H9 (cell line): ENCODE data around the gene DUOXA1. TPM values are rescaled to one million over a fixed set of nuclear protein-coding genes. Genes with fewer than 3 reads are reported as not detected.

Experiments
- DNase-seq: peaks from one replicate; pipeline ENCODE4 v3.0.0-alpha.2; 2017
- H2AFZ ChIP-seq: one replicate; pipeline ENCODE4 v1.6.1; 2013; ENCODE audit warnings: mild to moderate bottlenecking, low read length, control low read depth, moderate library complexity
- H2AK5ac ChIP-seq: 2 replicates; pipeline ENCODE4 v1.6.1; 2013; ENCODE audit warnings: low read length, control low read depth, mixed read lengths; ENCODE audit not compliant: insufficient read length
- H2BK120ac ChIP-seq: one replicate; pipeline ENCODE4 v1.6.1; 2013; ENCODE audit warnings: low read depth, mild to moderate bottlenecking, low read length, control low read depth, inconsistent platforms; ENCODE audit not compliant: poor library complexity, severe bottlenecking
- H2BK12ac ChIP-seq: 2 replicates; pipeline ENCODE4 v1.6.1; 2013; ENCODE audit warnings: low read length, control low read depth, mixed read lengths, low read depth; ENCODE audit not compliant: insufficient read length
- H2BK15ac ChIP-seq: 2 replicates; pipeline ENCODE4 v1.6.1; 2013; ENCODE audit warnings: low read depth, low read length, control low read depth
- H2BK20ac ChIP-seq: one replicate; pipeline ENCODE4 v1.6.1; 2013; ENCODE audit warnings: low read depth, mild to moderate bottlenecking, low read length, control low read depth, inconsistent platforms; ENCODE audit not compliant: poor library complexity, severe bottlenecking
- H2BK5ac ChIP-seq: 2 replicates; pipeline ENCODE4 v1.6.1; 2013; ENCODE audit warnings: low read length, control low read depth, mixed read lengths; ENCODE audit not compliant: insufficient read length
- H3K14ac ChIP-seq: 2 replicates; pipeline ENCODE4 v1.6.1; 2013; ENCODE audit warnings: low read length, control low read depth; ENCODE audit not compliant: insufficient read depth
- H3K18ac ChIP-seq: 2 replicates; pipeline ENCODE4 v1.6.1; 2013; ENCODE audit warnings: low read depth, mild to moderate bottlenecking, mixed read lengths, low read length, control low read depth; ENCODE audit not compliant: insufficient read length
- H3K23ac ChIP-seq: 2 replicates; pipeline ENCODE4 v1.6.1; 2013; ENCODE audit warnings: low read length, control low read depth, mixed read lengths, low read depth; ENCODE audit not compliant: insufficient read length
- H3K23me2 ChIP-seq: 2 replicates; pipeline ENCODE4 v1.6.1; 2013; ENCODE audit warnings: low read depth, mild to moderate bottlenecking, mixed read lengths, low read length, control low read depth; ENCODE audit not compliant: insufficient read length, poor library complexity, severe bottlenecking
- H3K27ac ChIP-seq: 2 replicates; pipeline ENCODE4 v1.5.1; 2013; ENCODE audit warnings: low read length, control low read depth, mixed read lengths, low read depth; ENCODE audit not compliant: insufficient read length
- H3K27me3 ChIP-seq: 2 replicates; pipeline ENCODE4 v1.6.1; 2013; ENCODE audit warnings: low read length, control low read depth, inconsistent platforms; ENCODE audit not compliant: insufficient read depth
- H3K4ac ChIP-seq: 2 replicates; pipeline ENCODE4 v1.6.1; 2013; ENCODE audit warnings: low read depth, mild to moderate bottlenecking, control low read depth, inconsistent platforms, low read length, moderate library complexity
- H3K4me1 ChIP-seq: 2 replicates; pipeline ENCODE4 v1.6.1; 2013; ENCODE audit warnings: low read length, control low read depth, inconsistent platforms; ENCODE audit not compliant: insufficient read depth
- H3K4me2 ChIP-seq: 2 replicates; pipeline ENCODE4 v1.6.1; 2013; ENCODE audit warnings: low read length, control low read depth, mixed read lengths; ENCODE audit not compliant: insufficient read length, insufficient read depth
- H3K56ac ChIP-seq: 2 replicates; pipeline ENCODE4 v1.6.1; 2013; ENCODE audit warnings: low read depth, mild to moderate bottlenecking, mixed read lengths, low read length, control low read depth; ENCODE audit not compliant: insufficient read length
- H3K79me1 ChIP-seq: 2 replicates; pipeline ENCODE4 v1.6.1; 2013; ENCODE audit warnings: low read depth, mild to moderate bottlenecking, moderate library complexity, low read length, control low read depth, inconsistent platforms; ENCODE audit not compliant: insufficient read depth, poor library complexity, severe bottlenecking
- H3K79me2 ChIP-seq: 2 replicates; pipeline ENCODE4 v1.6.1; 2013; ENCODE audit warnings: low read length, control low read depth, inconsistent platforms; ENCODE audit not compliant: insufficient read depth
- H3K9ac ChIP-seq: 2 replicates; pipeline ENCODE4 v1.6.1; 2013; ENCODE audit warnings: low read length, control low read depth, mixed read lengths; ENCODE audit not compliant: insufficient read length; ENCODE audit errors: extremely low read depth
- H3K9me3 ChIP-seq: one replicate; pipeline ENCODE4 v1.6.1; 2013; ENCODE audit warnings: low read depth, low read length, inconsistent platforms; ENCODE audit not compliant: control insufficient read depth
- H3T11ph ChIP-seq: one replicate; pipeline ENCODE4 v1.6.1; 2013; ENCODE audit warnings: mild to moderate bottlenecking, low read length, control low read depth, inconsistent platforms
- H4K20me1 ChIP-seq: one replicate; pipeline ENCODE4 v1.6.1; 2013; ENCODE audit not compliant: control insufficient read depth, insufficient read length, insufficient read depth
- H4K5ac ChIP-seq: 2 replicates; pipeline ENCODE4 v1.6.1; 2013; ENCODE audit warnings: low read depth, mild to moderate bottlenecking, mixed read lengths, low read length, control low read depth; ENCODE audit not compliant: insufficient read length
- H4K8ac ChIP-seq: replicated peaks from 2 replicates; pipeline ENCODE4 v1.6.1; 2013; ENCODE audit warnings: low read length, control low read depth, mixed read lengths, low read depth; ENCODE audit not compliant: insufficient read length
- H4K91ac ChIP-seq: 2 replicates; pipeline ENCODE4 v1.6.1; 2013; ENCODE audit warnings: low read depth, mild to moderate bottlenecking, moderate library complexity, mixed read lengths, low read length, control low read depth; ENCODE audit not compliant: insufficient read length
- H3K27ac Mint-ChIP-seq, 3 experiments: 2 replicates in 2 of 3; 3 replicates in 1 of 3; pipeline ENCODE4 v1.8.0; 2020 to 2021; ENCODE audit warnings: mixed read lengths in 3 of 3, mild to moderate bottlenecking in 1 of 3, moderate library complexity in 1 of 3
- H3K27me3 Mint-ChIP-seq: 2 replicates; pipeline ENCODE4 v1.8.0; 2021; ENCODE audit warnings: low read depth, mild to moderate bottlenecking, moderate library complexity, mixed read lengths
- H3K36me3 Mint-ChIP-seq, 3 experiments: 2 replicates in 2 of 3; 3 replicates in 1 of 3; pipeline ENCODE4 v1.8.0; 2020 to 2021; ENCODE audit warnings: low read depth in 3 of 3, mixed read lengths in 3 of 3; ENCODE audit not compliant: insufficient read depth in 1 of 3
- H3K4me1 Mint-ChIP-seq, 2 experiments: 2 replicates each; pipeline ENCODE4 v1.8.0; 2020; ENCODE audit warnings: mixed read lengths in 2 of 2
- H3K4me3 Mint-ChIP-seq, 2 experiments: 2 replicates in 1 of 2; 3 replicates in 1 of 2; pipeline ENCODE4 v1.8.0; 2020 to 2021; ENCODE audit warnings: mild to moderate bottlenecking in 2 of 2, mixed read lengths in 2 of 2, moderate library complexity in 1 of 2
- H3K9me3 Mint-ChIP-seq, 2 experiments: 2 replicates in 1 of 2; 3 replicates in 1 of 2; pipeline ENCODE4 v1.8.0; 2020; ENCODE audit warnings: mild to moderate bottlenecking in 2 of 2, mixed read lengths in 2 of 2, moderate library complexity in 1 of 2
- CTCF ChIP-seq: fragments of 200-600 bp; sonication (generic); conservative IDR thresholded peaks from 3 replicates; pipeline ENCODE4 v1.8.0; 2021; ENCODE audit warnings: antibody characterized with exemption, mild to moderate bottlenecking
- WGBS: extraction: QIAGEN DNeasy Blood & Tissue Kit; methylation state at CpG from one replicate; pipeline ENCODE4 v1.1.7; 2013; ENCODE audit warnings: missing lambda C conversion rate, low lambda C conversion rate, mixed read lengths; ENCODE audit not compliant: insufficient read length; ENCODE audit errors: extremely low coverage; 5-methylcytosine and 5-hydroxymethylcytosine counted together
- long read RNA-seq: library from polyadenylated mRNA; unstranded; transcript quantifications from one replicate; pipeline ENCODE4 v2.0.0, GENCODE V29; 2020
- total RNA-seq: library from RNA; stranded (reverse); gene quantifications from 2 replicates; pipeline ENCODE4 v1.2.1, GENCODE V29; 2021

The DUOXA1 gene
- 1.2 and 1.3 TPM in 2 replicates for total RNA-seq
- long read RNA-seq, partial matches to known transcripts, result 0 of 5 reads
- long read RNA-seq, other reads (novel, unspliced or antisense), result 5 of 5 reads

GRCh38 chr15:45129651-45130129 is at the start of gene DUOXA1, which contains the start of gene DUOX1:
Gene DUOXA1 (minus strand): TSS chr15:45129879. CDS start chr15:45123014, 6,865 bp downstream.
Gene DUOX1 (plus strand): TSS chr15:45129994. CDS start chr15:45131967, 1,973 bp downstream.
- Histone ChIP-seq H2AFZ (no peak within 1 kb of the TSS), H4K91ac (no peak within 1 kb of the TSS), H3K23ac (no peak within 1 kb of the TSS), H3K79me2 (no peaks in the 10 kb centered on the region), H3K9me3 (no peaks in the 10 kb centered on the region), H3K4me1 (no peaks in the 10 kb centered on the region), H3K27me3 (peaks cover 78% of the 10 kb centered on the region), H3T11ph (no peak within 1 kb of the TSS), H3K56ac (no peak within 1 kb of the TSS), H3K4me2 (peak within 1 kb of the TSS; percentile 93), H3K79me1 (no peaks in the 10 kb centered on the region), H4K5ac (no peak within 1 kb of the TSS), H3K18ac (peak within 1 kb of the TSS; percentile 56), H3K14ac (no peak within 1 kb of the TSS; the same call in 1 of the 2 replicates), H2BK120ac (no peak within 1 kb of the TSS), H2BK5ac (no peak within 1 kb of the TSS), H3K27ac (no peak within 1 kb of the TSS), H4K8ac (no peak within 1 kb of the TSS), H2BK12ac (no peak within 1 kb of the TSS), H2AK5ac (no peak within 1 kb of the TSS), H3K4ac (no peak within 1 kb of the TSS), H2BK15ac (no peak within 1 kb of the TSS; the same call in 1 of the 2 replicates), H4K20me1 (no peaks in the 10 kb centered on the region), H3K9ac (no peak within 1 kb of the TSS), H2BK20ac (no peak within 1 kb of the TSS), H3K23me2 (peaks cover 11% of the 10 kb centered on the region)
- Mint-ChIP-seq H3K27me3 (peaks cover 98% of the 10 kb centered on the region), H3K4me1 (peaks cover 9 to 11% of the 10 kb centered on the region in 2 experiments), H3K36me3 (peaks cover 0 to 1% (median 0%) of the 10 kb centered on the region in 3 experiments; a peak in 1 of 7 replicates), H3K27ac (no peak within 1 kb of the TSS), H3K9me3 (no peaks in the 10 kb centered on the region), H3K4me3 (peak within 1 kb of the TSS; percentile 70 to 79)
- DNase-seq, result peak; percentile 73
- no CpG with 5 or more reads among the region's 46 CpGs for WGBS
- no peak for TF ChIP-seq CTCF
